GM18519 (cell line): Measurements from ENCODE around the gene SLC37A4.
A peak's percentile ranks its signal among the peaks of the same experiment; 100 is the strongest.
"Not testable (repeated sequence)": the region's sequence is repeated elsewhere in the genome, so short reads cannot be mapped to it uniquely, and the experiment has no call there.

Experiments used
- ATAC-seq: cut with Tn5 transposase; IDR thresholded peaks from one replicate; pipeline ENCODE4 v1.9.1; 2021; ENCODE audit warnings: mild to moderate bottlenecking, moderate library complexity; ENCODE audit not compliant: unreplicated experiment, low FRiP score

Gene SLC37A4

DNA sequence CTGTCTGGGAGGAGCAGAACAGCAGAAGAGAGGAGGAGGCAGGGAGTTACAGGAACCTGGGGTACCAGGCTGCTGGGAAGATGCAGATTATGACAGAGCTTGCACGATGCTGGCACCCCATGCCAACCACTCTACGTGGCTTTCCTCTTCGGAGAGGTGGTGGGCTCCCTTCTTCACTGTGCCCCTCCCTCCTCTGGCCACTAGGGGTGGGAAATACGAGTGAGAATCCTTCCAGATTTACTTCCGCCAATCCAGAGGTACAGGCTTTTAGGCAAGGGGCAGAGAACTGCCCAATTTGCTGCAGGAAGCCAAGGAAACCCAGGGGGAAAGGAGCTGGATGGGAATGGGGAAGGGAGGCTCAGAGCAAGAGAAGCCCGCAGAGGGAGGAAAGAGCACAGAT is 14.0 kb upstream of the SLC37A4 start:
- ATAC-seq = no peak

DNA sequence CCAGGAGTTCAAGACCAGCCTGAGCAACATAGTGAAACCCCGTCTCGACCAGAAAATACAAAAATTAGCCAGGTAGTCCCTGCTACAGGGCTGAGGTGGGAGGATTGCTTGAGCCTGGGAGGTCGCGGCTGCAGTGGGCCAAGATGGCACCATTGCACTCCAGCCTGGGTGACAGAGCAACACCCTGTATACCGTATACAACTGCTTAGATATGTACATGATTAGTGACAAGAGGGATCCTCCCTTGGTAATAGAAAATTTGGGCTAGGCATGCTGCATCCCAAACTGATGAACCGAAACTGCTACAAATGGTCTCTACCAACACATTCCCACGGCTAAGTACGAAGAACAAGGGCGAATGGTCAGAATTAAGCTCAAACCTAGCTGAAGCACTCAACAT is 12.2 kb upstream of the SLC37A4 start:
- no peak for ATAC-seq

DNA sequence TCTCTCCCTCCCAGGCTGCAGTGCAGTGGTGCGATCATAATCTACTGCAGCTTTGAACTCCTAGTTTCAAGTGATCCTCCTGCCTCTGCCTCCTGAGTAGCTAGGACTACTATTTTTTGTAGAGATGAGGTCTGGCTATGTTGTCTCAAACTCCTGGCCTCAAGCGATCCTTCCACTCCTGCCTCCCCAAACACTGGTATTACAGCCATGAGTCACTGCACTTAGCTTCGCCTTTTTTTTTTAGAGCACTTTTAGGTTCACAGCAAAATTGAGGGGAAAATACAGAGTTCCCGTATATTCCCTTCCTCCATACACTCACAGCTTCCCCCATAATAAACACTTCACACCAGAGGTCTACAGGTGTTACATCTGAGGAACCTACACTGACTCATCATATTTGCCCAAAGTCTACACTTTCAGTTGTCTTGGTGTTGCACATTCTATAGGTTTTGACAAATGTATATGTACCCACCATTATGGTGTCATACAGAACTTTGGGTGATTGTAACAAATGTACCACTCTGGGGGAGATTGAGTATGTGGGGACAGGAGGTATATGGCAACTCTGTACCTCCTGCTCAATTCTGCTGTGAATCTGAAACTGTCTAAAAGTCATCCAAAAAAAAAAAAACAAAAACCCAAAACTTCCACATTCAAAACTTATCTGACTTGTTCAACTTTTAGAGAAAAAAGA is 11.3 kb upstream of the SLC37A4 start:
- no peak for ATAC-seq

DNA sequence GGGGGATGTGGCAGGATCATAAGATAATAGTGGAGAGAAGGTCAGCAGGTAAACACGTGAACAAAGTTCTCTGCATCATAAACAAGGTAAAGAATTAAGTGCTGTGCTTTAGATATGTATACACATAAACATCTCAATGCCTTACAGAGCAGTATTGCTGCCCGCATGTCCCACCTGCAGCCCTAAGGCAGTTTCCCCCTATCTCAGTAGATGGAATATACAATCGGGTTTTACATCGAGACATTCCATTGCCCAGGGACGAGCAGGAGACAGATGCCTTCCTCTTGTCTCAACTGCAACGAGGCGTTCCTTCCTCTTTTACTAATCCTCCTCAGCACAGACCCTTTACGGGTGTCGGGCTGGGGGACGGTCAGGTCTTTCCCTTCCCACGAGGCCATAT is 8.8 kb upstream of the SLC37A4 start:
- not testable (repeated sequence) for ATAC-seq

DNA sequence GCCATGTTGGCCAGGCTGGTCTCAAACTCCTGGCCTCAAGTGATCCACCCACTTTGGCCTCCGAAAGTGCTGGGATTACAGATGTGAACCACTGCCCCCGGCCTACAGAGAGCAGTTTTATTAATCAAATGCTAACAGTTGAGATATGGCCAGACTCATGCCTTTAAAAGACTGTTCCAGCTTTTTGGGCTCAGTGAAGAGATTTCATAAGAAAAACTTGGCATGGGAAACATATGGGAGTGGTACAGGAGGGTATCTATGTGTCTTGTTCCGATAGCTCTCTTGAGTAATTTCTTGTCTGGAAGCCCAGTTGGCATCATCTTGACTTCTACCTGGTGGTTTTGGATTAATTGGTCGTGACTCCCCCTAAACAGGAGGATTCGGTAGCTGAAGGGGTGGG is 8.2 kb upstream of the SLC37A4 start:
- ATAC-seq = no peak

DNA sequence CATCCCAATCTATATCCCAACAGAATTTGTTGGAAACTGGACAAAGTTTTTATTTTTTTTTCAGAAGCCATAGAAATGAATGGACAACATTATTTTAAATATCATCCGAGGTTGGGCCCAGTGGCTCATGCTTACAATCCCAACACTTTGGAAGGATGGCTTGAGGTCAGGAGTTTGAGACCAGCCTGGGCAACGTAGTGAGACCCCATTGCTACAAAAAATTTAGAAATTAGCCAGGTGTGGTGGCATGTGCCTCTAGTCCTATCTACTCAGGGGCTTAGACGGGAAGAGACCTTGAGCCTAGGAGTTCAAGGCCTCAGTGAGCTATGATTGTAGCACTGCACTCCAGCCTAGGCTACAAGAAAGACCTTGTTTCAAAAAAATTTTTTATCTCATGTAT is 4.1 kb upstream of the SLC37A4 start:
- no peak for ATAC-seq

DNA sequence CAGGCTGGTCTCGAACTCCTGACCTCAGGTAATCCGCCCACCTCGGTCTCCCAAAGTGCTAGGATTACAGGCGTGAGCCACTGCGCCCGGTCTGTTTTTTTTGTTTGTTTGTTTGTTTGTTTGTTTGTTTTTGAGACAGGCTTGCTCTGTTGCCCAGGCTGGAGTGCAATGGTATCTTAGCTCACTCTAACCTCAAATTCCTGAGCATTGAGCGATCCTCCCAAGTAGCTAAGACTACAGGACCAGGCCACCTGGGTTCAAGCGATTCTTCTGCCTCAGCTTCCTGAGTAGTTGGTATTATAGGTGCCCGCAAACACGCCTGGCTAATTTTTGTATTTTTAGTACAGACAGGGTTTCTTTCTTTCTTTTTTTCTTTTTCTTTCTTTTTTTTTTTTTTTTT is 2.7 kb upstream of the SLC37A4 start:
- ATAC-seq = not testable (repeated sequence)

DNA sequence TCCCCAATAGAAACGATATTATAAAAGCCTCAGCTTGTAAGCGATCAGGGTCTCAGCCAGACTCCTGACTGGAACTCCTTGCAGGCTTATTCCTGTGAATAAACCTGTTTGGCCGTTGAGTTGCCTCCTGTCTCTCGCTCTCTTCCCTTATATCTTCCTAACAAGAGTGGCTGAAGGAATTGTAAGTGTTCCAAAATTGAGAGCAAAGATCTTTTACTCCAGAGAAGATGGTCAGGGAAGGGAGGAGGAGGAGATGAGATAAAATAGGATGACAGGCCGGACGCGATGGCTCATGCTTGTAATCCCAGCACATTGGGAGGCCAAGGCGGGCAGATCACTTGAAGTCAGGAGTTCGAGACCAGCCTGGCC is 1.2 kb upstream of the SLC37A4 start:
- ATAC-seq = no peak

DNA sequence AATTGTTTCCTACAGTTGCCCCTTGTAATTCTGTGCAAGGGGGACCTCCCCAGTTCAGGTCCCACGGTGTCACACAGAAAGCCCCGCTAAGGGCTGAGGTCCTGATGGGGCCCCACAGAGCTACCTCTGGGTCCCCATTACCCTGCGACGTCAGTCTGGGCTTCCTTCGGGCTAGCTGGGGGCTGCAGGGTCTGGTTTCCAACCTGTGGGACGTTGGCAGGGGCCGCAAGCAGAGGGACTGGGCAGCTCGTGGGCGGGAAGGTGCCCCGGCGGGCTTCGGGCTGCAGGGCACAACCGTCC is 698 bp downstream of the SLC37A4 start:
- peak; percentile 8 for ATAC-seq

DNA sequence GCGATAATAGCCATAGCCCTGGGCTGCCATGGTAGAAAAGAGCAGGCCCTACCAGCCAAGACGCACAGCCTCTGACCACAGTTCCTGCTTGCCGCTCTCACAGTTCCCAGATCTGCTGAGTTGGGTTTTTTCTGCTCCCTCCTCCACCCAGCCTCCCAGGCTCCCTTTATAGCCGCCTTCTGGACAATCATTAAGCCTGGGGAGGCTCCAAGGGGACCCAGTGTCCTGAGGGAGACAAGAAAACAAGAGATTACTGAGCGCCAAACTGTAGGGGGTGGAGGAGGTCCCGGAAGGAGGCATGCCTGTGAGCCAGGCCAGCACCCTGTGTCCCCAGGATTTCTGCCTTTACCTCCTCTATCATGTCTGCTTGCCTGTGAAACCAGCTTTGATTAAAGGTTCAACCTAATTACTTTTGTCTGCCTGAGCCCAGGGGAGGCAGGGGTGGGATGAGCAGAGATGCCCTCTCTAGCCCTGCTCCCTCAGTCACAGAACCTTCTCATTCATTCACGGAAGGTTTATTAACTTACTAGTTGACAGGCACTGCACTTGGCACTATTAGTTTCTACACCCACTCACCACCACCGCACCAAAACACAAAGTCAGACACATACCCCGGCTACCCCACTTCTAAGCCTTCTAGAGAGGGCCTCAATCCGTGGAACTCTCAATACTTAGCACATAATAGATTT is 1.2 kb downstream of the SLC37A4 start:
- peak; percentile 16 for ATAC-seq

DNA sequence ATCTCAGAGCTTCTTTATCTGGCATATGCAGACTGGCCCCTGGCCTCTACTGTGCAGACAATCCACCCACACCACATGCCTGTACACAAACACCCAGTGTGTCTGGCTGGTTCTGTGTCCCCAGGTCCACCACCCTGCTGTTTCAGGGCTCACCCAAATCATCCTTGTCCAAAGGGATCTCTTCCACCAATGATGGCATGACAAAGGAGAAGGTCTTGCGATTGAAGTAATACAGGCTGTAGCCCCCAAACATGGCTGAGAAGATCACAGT is 1.7 kb downstream of the SLC37A4 start:
- no peak for ATAC-seq

DNA sequence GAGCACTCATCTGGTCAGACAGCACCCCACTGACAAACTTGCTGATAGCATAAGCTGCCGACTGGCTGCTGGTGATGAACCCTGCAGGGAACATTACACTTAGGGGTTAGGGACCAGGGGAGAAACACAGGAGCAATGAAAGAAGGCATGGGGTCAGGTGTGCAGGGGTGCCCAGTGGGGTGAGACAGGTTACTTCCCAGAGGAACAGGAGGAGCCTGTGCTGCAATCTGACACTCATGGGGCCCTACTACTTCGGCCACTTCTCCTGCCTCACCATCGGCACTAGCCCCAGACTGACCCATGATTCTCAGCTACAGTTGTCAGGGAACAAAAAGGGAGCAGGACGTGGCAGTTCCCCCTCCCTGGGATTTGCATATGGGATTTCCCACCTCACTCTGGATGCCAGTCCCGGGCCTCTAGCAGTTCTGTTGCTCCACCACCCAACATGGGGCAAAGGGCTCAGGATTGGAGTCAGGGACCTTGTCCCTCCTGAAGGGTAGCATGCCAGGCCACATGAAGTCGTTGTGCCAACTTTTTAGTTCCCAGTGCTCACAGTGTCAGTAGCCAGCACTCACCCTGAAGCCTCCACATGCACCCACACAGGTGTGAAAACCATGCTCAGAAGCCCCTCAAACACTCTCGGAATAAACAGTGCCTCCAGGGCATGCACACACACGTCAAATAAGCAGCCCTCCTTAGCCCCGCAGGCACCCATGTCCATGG is 2.2 kb downstream of the SLC37A4 start:
- ATAC-seq = no peak

DNA sequence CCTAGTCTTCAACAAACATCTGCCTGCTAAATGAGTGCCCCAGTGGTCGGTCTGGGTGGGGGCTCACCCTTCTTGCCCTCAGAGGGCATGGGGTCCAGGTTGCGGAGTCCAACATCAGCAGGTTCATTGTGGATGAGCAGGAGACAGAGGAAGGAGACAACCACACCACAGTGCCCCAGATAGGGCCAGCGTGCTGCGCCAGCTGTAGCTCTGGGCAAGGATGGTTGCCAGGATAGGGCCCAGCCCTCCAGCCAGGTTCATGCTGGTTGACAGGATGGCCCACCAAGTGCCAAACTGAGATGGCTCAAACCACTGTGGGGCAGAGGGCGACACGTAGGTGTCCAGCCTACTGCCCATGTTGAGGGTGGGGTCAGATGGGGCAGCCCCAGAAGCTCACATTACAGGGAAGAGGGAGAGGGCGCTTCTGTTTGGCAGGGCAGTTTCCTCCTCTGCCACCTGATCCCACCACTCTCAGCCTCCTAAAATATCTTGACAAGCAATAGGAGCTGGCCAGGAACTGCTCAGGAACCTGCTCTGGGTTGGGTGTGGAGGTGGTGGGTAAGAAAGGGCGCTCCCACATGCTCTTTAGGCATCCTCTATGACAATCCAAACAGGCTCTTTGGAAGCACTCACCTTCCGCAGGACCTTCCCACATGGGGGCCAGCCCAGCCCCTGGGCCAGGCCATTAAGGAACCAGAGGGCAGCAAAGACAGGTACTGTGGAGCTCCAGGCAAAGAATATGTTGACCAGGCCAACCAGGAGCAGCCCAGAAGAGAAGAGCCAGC is 2.9 kb downstream of the SLC37A4 start:
- ATAC-seq = no peak

DNA sequence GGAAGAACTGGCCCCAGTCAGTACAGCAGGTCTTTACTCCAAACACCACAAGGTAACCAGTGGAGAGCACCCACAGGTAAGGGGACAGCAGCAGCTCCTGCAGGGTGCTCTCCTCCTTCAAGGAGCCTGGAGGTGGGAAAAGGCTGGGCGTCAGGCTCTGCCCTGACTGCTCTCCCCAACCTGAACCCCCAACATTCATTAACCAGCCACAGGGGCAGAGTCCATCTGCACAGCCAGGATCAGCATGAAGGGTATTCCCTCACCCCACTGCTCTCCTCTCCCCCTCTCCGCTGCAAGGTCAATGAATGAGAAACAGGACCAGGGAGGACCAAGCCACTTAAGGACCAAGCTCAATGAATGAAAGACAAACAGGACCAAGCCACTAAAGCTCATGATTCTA is 3.7 kb downstream of the SLC37A4 start:
- no peak for ATAC-seq

DNA sequence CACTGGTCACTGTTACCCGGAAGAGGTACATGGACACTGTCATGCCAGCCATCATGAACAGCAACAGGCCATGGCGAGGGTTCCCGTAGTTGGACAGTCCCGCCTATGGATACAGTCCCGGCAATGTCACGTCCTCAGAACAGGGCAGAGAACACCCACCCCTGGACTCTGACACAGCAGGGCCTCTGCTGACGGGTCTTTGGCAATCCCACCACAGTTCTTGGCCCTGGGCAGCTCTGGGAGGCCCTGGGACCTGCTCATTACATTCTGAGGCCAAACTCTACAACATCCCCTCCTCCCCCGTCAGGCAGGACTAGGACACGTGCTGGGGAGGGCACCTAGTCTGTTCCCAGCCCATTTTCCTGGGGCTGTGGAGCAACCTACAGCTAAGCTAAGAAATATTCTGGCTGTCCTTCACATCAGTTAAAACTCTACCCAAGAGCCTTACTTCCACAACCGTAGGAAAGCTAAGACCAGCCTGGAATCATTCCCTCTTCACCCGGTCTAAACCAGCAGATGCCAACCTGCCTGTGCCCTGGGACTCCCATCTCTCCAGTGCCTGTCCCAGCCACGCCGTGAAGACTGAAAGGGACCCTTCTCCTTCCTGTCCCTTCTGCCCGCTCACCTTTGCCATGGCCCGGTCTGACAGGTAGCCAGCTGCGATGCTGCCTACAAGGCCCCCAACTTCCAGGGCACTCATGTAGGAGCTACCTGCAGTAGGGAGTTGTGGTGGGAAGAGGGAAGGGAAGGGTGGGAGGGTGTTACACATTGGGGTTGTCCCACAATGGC is 4.5 kb downstream of the SLC37A4 start:
- no peak for ATAC-seq

DNA sequence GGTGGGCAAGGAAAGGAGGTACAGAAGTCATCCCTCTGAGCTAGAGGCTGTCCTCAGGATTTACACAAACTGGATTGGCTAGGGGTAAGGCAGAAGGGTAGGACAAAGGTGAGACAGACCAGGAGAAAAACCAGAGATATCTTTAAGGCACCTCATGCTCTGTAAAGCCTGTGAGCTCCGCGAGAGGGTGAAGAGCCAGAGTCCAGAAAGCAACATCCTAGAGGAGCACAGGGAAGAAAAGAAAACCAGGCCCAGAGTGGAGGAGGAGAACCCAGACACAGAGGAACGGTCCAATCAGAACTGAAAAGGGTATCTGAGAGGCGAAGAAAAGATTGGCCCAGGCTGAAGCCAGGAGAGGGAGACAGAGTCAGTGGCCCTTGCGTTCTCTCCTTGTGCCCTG is 5.1 kb downstream of the SLC37A4 start:
- ATAC-seq = no peak

DNA sequence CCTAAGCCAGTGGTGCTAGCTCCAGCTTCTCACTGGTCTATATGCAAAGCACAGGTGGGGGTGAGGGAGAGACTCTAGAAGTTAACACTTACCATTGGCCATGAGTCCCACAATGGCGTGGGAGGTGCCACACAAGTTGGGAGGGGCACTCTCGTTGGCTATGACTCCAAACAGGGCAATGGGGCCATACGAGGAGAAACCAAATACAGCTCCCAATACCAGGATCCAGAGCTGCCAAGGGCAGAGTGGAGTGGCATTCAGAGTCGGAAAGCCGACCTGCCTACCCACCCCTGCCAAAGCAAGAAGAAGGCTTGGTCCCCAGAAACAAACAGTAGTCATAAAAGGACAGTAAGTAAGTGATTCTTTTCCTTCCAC is 5.6 kb downstream of the SLC37A4 start:
- no peak for ATAC-seq

DNA sequence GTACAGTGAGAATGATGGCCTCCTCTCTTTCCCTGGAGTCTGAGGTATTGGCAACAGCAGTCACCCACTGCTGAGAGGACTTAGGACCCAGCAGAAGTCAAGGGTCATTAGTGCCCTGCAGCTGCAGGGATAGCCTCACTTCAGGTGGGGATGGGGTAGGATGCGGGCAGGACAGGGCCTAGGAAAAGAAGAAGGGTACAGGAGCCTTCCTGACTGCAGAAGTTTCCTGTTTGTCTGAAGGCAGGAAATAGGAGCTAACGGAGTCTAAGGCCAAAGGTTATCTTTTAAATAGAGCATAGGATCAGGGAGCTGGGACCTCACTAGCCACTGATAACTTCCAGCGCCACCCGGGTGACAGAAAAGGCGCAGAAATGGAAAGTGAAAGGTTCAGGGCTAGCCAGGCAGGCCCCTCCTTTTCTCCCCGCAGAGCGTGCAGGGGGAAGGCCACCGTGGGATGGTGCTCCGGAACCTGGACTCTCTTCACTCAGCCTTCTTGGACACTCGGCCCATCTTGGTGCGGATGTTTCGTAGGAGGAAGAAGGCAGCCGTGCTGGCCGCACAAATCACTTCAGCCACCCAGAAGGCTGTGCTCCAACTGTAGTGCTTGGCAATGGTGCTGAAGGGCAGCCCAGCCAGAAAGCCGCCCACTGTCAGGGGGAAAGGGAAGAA is 6.1 kb downstream of the SLC37A4 start:
- no peak for ATAC-seq

DNA sequence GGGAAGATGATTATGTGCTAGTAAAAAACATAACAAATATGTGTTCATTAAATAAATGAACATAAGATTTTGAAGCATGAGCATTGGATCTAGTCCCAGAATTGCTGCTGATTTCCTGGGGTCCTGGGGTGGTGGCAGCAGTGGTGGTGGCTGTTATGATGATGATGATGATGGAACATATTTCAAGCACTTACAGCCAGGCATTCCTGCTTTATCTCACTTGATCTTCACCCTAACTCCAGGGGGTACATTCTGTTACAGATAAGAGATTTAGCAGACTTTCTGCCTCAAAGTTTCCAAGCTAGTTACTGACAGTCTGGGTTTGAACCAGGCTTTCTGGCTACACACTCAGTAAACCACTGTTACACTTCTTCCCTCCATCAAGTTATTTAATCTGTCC is 6.9 kb downstream of the SLC37A4 start:
- ATAC-seq = no peak

DNA sequence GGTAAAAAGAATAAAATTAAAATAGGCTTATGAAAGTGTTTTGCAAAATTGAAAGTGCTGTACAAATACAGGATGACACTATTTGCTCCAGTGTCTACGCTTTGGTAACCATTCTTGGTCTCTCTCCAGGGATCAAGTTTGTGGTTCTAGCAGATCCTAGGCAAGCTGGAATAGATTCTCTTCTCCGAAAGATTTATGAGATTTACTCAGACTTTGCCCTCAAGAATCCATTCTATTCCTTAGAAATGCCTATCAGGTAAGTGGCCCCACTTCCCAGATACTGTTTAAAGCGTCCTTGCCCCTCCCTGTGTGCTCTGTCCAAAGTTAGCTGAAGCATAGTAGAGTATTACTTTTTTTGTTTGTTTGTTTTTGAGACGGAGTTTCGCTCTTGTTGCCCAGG is 9.0 kb downstream of the SLC37A4 start:
- ATAC-seq = no peak
